ENCODE data around the gene SLC25A22.

Gene SLC25A22

DNA sequence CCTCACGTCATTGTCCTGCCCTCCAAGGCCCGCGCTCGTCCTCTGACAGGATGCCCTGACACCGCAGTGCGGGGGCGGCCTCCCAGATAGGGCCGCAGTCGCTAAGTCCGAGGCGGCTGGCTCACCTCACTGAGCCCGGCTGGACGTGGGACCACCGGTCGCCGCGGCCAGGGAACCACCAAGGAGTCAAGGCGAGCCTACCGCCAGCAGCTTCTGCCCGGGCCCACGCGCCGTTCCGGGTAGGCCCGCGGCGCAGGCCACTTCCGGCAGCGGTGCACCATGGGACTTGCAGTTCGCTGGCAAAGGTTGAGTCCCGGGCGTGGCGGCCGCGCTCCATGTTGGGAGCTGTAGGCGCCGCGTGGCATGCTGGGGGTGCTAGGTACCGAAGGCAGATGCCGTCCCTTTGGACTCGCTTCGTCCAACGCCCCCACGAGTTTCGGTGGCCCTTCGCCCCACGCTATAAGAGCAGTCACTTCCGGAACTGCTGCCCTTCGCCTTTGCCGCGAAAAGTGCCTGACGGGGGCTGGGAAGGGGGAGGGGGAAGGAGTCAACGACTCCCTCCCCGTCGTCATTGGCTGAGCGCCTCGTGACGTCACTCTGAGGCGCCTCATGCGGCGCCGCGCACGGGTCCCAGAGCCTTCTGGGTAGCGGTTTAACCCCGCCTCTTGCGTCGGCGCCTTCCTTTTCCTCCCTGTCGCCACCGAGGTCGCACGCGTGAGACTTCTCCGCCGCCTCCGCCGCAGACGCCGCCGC lies 11.4 kb upstream of the SLC25A22 start, which contains the start of gene RPLP2:
Gene RPLP2, plus strand, starts transcription at position 681 of the 753 bp plus-strand sequence. CDS start 268 bp downstream, outside the sequence.
- peak; percentile 97 for DNase-seq (ENCODE audit: low read depth)
- H3K4me3 ChIP-seq (ENCODE audit: low read length), result peak within 1 kb of the TSS; percentile 92
- TF ChIP-seq, protein P1, sequence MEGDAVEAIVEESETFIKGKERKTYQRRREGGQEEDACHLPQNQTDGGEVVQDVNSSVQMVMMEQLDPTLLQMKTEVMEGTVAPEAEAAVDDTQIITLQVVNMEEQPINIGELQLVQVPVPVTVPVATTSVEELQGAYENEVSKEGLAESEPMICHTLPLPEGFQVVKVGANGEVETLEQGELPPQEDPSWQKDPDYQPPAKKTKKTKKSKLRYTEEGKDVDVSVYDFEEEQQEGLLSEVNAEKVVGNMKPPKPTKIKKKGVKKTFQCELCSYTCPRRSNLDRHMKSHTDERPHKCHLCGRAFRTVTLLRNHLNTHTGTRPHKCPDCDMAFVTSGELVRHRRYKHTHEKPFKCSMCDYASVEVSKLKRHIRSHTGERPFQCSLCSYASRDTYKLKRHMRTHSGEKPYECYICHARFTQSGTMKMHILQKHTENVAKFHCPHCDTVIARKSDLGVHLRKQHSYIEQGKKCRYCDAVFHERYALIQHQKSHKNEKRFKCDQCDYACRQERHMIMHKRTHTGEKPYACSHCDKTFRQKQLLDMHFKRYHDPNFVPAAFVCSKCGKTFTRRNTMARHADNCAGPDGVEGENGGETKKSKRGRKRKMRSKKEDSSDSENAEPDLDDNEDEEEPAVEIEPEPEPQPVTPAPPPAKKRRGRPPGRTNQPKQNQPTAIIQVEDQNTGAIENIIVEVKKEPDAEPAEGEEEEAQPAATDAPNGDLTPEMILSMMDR (IDR thresholded peaks at IDR 0.05; ENCODE audit: insufficient read depth, low read depth, low read length, missing control alignments), result no peak

DNA sequence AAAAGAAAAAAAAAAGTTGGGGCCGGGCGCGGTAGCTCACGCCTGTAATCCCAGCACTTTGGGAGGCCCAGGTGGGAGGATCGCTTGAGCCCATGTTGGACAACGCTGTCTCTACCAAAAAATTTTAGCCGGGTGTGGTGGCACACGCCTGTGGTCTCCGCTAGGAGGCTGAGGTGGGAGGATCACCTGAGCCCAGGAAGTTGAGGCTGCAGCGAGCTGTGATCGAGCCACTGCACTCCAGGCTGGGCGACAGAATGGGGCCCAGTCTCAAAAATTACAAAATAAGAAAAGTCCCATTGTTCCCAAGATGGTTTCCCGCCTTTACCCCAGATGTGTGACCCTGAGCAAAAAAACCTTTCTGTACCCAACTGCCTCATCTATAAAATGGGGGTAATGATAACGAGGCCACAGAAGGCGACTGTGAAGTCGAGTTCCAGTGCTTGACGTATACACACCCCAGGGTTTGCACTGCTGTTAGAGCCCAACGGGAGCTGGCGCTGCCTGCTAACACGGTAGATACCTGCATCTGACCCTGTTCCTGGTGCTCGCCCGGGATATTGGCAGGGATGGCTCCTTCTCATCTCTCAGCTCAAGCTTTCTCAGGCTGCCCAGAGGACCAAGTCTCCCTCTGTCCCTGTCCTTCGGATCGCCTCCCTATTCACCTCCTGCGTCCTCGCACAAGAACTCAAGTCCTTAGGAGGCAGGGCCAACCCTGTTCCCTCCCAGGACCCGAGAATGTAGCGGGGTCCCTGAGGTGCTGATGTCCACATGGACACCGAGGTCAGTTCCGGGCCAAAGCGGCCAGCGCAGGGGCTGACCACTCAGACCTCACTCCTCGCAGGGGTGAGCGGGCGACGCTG lies 10.6 kb upstream of the SLC25A22 start:
- no peak for DNase-seq (ENCODE audit: low read depth)
- H3K4me3 ChIP-seq (ENCODE audit: low read length), result peak overlapping the region; percentile 92
- TF ChIP-seq, protein P1 (IDR thresholded peaks at IDR 0.05; ENCODE audit: insufficient read depth, low read depth, low read length, missing control alignments), result no peak

DNA sequence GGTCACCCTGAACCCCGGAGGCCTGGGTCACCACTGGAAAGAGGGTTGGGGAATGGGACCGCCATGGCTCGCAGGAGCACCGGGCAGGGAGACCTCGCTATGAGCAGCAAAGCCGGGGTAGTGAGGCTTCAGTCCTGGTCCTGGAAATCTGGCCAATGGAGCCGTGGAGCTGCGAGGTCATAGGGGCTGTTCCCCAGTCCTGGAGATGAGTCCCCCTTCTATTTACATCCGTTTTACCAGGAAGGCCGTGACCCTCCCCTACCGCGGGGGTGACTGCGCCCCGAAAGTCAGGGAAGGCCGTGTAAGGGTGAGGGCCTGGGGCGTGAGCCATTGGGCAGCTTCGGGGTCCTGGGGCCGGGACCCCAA lies 6.5 kb upstream of the SLC25A22 start:
- DNase-seq (ENCODE audit: low read depth), result no peak
- H3K4me3 ChIP-seq (ENCODE audit: low read length), result peak overlapping the region; percentile 75
- TF ChIP-seq, protein P1 (IDR thresholded peaks at IDR 0.05; ENCODE audit: insufficient read depth, low read depth, low read length, missing control alignments), result no peak

DNA sequence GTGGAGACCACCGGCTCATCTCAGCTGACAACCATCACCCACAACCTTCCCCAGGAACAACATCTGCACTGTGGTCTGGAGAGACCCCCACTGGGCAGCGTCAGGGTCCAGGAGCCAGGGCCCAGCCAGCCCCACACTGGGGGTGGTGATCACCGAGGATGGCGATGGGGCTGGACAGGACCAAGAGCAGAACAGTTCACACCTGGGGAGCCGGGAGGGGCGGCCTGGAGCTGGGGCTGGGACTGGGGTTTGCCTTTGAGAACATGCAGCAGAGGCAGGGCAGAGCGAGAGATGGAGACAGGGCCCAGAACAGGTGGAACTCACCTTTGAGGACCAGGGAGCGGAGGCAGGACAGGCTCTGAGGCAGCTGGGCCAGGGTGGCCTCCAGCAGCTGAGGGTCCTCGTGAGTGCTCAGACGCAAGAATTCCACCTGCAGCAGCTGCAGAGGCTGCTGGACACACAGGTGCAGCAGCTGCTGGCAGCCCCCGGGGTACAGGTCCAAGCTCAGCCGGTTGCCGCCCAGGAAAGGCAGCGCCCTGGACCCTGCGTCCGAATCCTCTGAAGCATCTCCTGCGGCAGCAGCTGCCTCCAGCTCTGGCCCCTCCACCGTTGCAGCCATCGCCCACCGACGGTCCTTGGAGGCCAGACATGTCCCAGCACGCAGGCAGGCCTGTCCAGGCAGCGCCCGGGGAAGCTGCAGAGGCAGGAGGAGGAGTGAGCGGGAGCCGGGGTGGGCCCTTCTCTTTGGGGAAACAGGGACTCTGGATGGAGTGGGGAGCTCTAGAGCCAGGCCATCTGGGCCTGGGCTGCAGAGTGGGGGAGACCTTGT lies 5.9 kb upstream of the SLC25A22 start:
- H3K4me3 ChIP-seq (ENCODE audit: low read length), result peak overlapping the region; percentile 75
- peak; percentile 77 for DNase-seq (ENCODE audit: low read depth)
- TF ChIP-seq, protein P1 (IDR thresholded peaks at IDR 0.05; ENCODE audit: insufficient read depth, low read depth, low read length, missing control alignments), result no peak

DNA sequence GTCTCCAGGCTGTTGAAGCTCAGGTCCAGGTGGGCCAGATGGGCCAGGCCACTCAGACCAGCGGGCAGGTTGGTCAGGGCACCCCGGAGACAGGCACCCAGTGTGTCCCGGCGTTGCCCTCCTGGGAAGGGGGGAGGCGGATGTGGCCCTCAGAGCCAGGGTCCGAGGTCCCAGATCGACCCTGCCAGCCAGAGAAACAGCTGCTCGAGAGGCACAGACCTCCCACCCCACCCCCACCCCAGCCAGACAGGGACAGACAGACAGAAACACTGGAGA lies 5.3 kb upstream of the SLC25A22 start:
- no peak overlapping the region for H3K4me3 ChIP-seq (ENCODE audit: low read length)
- DNase-seq (ENCODE audit: low read depth), result no peak
- TF ChIP-seq, protein P1 (IDR thresholded peaks at IDR 0.05; ENCODE audit: insufficient read depth, low read depth, low read length, missing control alignments), result no peak

DNA sequence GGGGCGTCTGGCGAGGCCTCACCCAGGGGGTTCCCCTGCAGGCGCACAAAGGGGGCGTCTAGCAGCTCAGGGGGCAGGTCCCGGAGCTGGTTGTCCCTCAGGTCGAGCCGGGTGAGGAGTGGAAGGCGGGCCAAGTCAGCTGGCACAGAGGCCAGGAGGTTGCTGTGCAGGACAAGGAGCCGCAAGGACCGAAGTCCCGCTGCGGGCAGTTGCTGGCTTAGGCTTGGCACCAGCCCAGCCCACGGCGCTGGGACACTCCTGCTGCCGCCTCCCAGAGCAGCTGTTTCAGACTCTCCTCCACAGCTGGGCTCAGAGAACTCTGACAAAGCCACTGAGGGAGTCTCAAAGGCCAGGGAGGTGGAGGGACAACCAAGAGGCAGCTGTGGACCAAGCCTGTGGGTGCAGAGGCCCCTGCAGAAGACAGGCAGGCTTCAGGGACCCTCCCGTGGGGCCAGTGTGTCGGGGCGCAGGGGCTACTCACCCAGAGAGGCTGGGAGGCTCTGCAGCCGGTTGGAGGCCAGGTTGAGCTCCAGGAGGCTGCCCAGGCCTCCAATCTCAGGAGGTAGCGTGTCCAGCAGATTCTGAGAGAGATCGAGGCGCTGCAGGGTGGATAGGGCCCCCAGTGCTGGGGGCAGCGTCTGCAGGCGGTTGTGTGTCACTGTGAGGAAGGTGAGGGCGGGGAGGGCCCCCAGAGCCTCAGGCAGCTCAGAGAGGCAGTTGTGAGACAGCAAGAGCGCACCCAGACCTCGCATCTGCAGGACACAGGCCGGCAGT lies 4.8 kb upstream of the SLC25A22 start:
- TF ChIP-seq, protein P1 (IDR thresholded peaks at IDR 0.05; ENCODE audit: insufficient read depth, low read depth, low read length, missing control alignments), result no peak
- DNase-seq (ENCODE audit: low read depth), result no peak
- H3K4me3 ChIP-seq (ENCODE audit: low read length), result no peak overlapping the region
